ENCODE data around the gene ITGA7. TPM values are rescaled to one million over a fixed set of nuclear protein-coding genes. Genes with fewer than 3 reads are reported as not detected.

The ITGA7 gene
- total RNA-seq, 4 donors from 2014 or later: 101 to 207 (median 156) TPM

DNA sequence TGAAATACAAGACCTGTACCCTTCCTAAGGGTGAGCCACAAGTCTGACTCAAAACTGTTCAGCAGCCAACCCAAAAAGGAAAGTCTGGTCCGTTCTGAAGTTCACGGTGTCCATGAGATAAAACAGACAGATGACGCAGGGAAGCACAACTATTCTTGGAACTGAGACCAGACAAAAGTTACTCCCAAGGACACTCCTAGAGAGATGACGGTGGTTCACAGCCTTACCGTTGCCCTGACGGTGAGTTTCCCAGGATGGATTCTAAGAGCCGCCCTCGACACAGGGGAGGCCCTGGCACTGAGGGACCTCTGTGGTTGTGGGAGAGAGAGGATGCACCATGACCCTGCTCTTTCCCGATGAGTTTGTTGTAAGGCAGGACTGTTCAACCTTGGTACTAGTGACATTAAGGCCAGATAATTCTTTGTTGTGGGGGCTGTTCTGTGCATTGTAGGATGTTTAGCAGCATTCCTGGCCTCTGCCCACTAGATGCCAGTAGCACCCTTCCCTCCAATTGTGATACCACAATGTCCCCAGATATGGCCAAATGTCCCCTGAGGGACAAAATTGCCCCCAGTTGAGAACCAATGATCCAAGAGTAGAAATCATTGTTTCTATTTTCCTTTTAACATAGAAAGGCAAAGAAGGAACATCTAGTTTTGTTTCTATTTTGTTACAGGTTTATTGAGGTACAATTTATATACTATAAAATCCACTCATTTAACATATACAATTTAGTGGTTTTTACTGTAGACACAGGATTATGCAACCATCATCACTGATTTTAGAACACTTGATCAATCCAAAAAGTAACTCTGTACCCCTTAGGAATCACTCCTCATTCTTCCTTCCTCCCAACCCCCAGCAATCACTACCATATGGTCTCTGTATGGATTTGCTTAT lies 48.0 kb downstream of the ITGA7 start:
- peak; percentile 76 for ATAC-seq (ENCODE audit: low FRiP score)
- no peak for DNase-seq (ENCODE audit: low spot score)
- TF ChIP-seq CTCF (IDR thresholded peaks at IDR 0.05): no peak

GRCh38 chr12:55658635-55659391 lies 48.9 kb downstream of the ITGA7 start:
- DNase-seq (ENCODE audit: low spot score) (no peak), ATAC-seq (ENCODE audit: low FRiP score) (peak; percentile 37)
- TF ChIP-seq CTCF (IDR thresholded peaks at IDR 0.05): no peak

DNA sequence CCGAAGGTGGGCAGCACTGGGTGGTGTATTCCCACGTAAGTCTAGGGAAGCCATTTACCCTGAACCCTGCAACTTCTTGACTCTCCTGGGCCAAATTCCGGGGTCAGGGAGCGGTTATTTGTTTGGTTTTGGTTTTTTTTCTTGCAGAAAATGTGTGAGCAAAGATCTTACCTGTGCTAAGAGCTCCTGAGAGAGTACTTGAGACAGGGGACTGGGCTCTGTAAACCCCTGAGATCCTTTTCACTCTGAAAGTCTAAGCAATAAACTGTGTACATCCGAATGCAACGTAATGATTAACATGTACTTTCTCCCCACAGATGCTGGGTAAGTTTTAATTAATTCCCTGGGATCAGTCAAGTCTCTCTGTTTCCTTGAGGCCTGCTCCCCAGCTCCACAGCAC lies 49.5 kb downstream of the ITGA7 start:
- no peak for TF ChIP-seq CTCF (IDR thresholded peaks at IDR 0.05)
- no peak for ATAC-seq (ENCODE audit: low FRiP score)

GRCh38 chr12:55657212-55657611 lies 50.5 kb downstream of the ITGA7 start:
- no peak for TF ChIP-seq CTCF (IDR thresholded peaks at IDR 0.05)
- ATAC-seq (ENCODE audit: low FRiP score) (no peak), DNase-seq (ENCODE audit: low spot score) (no peak)

More for the DNA sequence above, 49.5 kb downstream of the ITGA7 start:
- no peak for DNase-seq (ENCODE audit: low spot score)

- TF ChIP-seq CTCF (IDR thresholded peaks at IDR 0.05): no peak
- DNase-seq (ENCODE audit: low spot score) (no peak), ATAC-seq (ENCODE audit: low FRiP score) (no peak)
Observed at GRCh38 chr12:55654511-55655214, 53.0 kb downstream of the ITGA7 start.

DNA sequence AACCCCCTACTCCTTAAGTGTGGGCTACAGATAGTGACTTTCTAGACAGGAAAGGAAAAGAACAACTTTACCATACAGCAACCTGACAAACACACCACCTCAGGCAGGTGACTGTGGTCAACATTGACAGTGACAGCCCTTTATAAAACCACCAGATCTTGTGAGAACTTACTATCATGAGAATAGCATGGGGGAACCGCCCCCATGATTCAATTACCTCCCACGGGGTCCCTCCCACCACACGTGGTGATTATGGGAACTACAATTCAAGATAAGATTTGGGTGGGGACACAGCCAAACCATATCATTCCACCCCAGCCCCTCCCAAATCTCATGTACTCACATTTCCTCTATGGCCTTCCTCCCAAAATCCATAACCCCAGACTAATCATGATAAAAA lies 54.7 kb downstream of the ITGA7 start:
- ATAC-seq (ENCODE audit: low FRiP score): no peak
- TF ChIP-seq CTCF (IDR thresholded peaks at IDR 0.05): no peak
- no peak for DNase-seq (ENCODE audit: low spot score)

Measured in omental fat pad (tissue), 4 donors.